Loucy (cell line): ENCODE data around the gene TMEM217.

Source experiments
- EZH2phosphoT487 ChIP-seq: fragments of 200-600 bp; IDR thresholded peaks from 2 replicates; pipeline ENCODE4 v1.6.1; 2018; ENCODE audit warnings: antibody characterized with exemption, mild to moderate bottlenecking, moderate library complexity, borderline replicate concordance
- TF ChIP-seq, protein P1 (sequence below): fragments of 200-600 bp; sonication (generic); conservative IDR thresholded peaks from 2 replicates; pipeline ENCODE4 v1.5.1; 2014; ENCODE audit warnings: mild to moderate bottlenecking, antibody characterized with exemption, low read length

- TF ChIP-seq, protein P1, sequence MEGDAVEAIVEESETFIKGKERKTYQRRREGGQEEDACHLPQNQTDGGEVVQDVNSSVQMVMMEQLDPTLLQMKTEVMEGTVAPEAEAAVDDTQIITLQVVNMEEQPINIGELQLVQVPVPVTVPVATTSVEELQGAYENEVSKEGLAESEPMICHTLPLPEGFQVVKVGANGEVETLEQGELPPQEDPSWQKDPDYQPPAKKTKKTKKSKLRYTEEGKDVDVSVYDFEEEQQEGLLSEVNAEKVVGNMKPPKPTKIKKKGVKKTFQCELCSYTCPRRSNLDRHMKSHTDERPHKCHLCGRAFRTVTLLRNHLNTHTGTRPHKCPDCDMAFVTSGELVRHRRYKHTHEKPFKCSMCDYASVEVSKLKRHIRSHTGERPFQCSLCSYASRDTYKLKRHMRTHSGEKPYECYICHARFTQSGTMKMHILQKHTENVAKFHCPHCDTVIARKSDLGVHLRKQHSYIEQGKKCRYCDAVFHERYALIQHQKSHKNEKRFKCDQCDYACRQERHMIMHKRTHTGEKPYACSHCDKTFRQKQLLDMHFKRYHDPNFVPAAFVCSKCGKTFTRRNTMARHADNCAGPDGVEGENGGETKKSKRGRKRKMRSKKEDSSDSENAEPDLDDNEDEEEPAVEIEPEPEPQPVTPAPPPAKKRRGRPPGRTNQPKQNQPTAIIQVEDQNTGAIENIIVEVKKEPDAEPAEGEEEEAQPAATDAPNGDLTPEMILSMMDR: no peak
- no peak for TF ChIP-seq EZH2phosphoT487
These were observed 21.6 kb upstream of the TMEM217 start for GRCh38 chr6:37279366-37280134.
